Measurements from ENCODE around the gene SGPP2. TPM values are rescaled to one million over a fixed set of nuclear protein-coding genes. Genes with fewer than 3 reads are reported as not detected.

Gene SGPP2
- total RNA-seq, 1 experiment from 2014 or later: not detected

GRCh38 chr2:222399038-222399783 is 25.1 kb upstream of the SGPP2 start:
- Histone ChIP-seq H2AFZ (ENCODE audit: low read length) (no peak overlapping the region), H4K20me1 (ENCODE audit: low read length) (no peaks in the 10 kb centered on the region), H3K27ac (ENCODE audit: low read length) (no peak overlapping the region), H3K36me3 (ENCODE audit: low read depth, low read length) (no peaks in the 10 kb centered on the region), H3K4me1 (ENCODE audit: insufficient read depth, low read length) (no peaks in the 10 kb centered on the region), H3F3A (ENCODE audit: low read length, unreplicated experiment) (no peaks in the 10 kb centered on the region), H3K4me3 (ENCODE audit: low read length) (no peak overlapping the region), H3K27me3 (ENCODE audit: low read length) (peaks cover 14% of the 10 kb centered on the region; the same call in 1 of the 2 replicates), H3K79me2 (ENCODE audit: low read length) (no peaks in the 10 kb centered on the region), H3K9me2 (replicated peaks; ENCODE audit: low read length) (no peaks in the 10 kb centered on the region), H3K9ac (ENCODE audit: low read length) (no peak overlapping the region), H3K9me3 (ENCODE audit: low read length) (no peaks in the 10 kb centered on the region), H3K4me2 (ENCODE audit: low read length) (no peak overlapping the region)
- no peak for ATAC-seq
- CTCF ChIA-PET: no interaction called here
- TF ChIP-seq EZH2phosphoT487 (IDR thresholded peaks at IDR 0.05; ENCODE audit: borderline replicate concordance, low read length) (no peak), CTCF (conservative IDR thresholded peaks at IDR 0.05; ENCODE audit: low read depth, low read length) (no peak), EZH2 (IDR thresholded peaks at IDR 0.05; ENCODE audit: low read length, unreplicated experiment) (no peak)
- intact Hi-C loops (cut with micrococcal nuclease): no loop called here
- no peak for DNase-seq
- BruUV-seq (replicated peaks): no TSS peak
- POLR2A ChIA-PET (ENCODE audit: unreplicated experiment): no interaction called here

GRCh38 chr2:222404151-222404905 is 20.0 kb upstream of the SGPP2 start:
- DNase-seq: no peak
- H3K27me3 ChIP-seq (ENCODE audit: low read length): peaks cover 27% of the 10 kb centered on the region; the same call in 1 of the 2 replicates
- H3K9me2 ChIP-seq (replicated peaks; ENCODE audit: low read length): no peaks in the 10 kb centered on the region
- no peaks in the 10 kb centered on the region for H3K79me2 ChIP-seq (ENCODE audit: low read length)
- no peak overlapping the region for H3K9ac ChIP-seq (ENCODE audit: low read length)
- no peaks in the 10 kb centered on the region for H3K36me3 ChIP-seq (ENCODE audit: low read depth, low read length)
- H3K4me1 ChIP-seq (ENCODE audit: insufficient read depth, low read length): no peaks in the 10 kb centered on the region
- TF ChIP-seq EZH2 (IDR thresholded peaks at IDR 0.05; ENCODE audit: low read length, unreplicated experiment) (no peak), CTCF (conservative IDR thresholded peaks at IDR 0.05; ENCODE audit: low read depth, low read length) (no peak), EZH2phosphoT487 (IDR thresholded peaks at IDR 0.05; ENCODE audit: borderline replicate concordance, low read length) (no peak)
- no peak for ATAC-seq
- no peak overlapping the region for H3K4me3 ChIP-seq (ENCODE audit: low read length)
- BruUV-seq (replicated peaks): no TSS peak
- no peaks in the 10 kb centered on the region for H4K20me1 ChIP-seq (ENCODE audit: low read length)
- CTCF ChIA-PET: interaction anchor here (0.6 kb wide), 1 partner anchor 315 kb away, joined by 3 read pairs; no protein-coding TSS in a partner anchor
- no peak overlapping the region for H3K4me2 ChIP-seq (ENCODE audit: low read length)
- intact Hi-C loops (cut with micrococcal nuclease): no loop called here
- no peaks in the 10 kb centered on the region for H3K9me3 ChIP-seq (ENCODE audit: low read length)
- no peak overlapping the region for H3K27ac ChIP-seq (ENCODE audit: low read length)
- no peak overlapping the region for H2AFZ ChIP-seq (ENCODE audit: low read length)
- no peaks in the 10 kb centered on the region for H3F3A ChIP-seq (ENCODE audit: low read length, unreplicated experiment)
- POLR2A ChIA-PET (ENCODE audit: unreplicated experiment): no interaction called here

Measured in PC-3 (cell line).